NCI-H1694 treated with DMSO at 0.1 percent for 48 hours (cell line): Measurements from ENCODE around the gene PRKD1.
"Not testable (repeated sequence)": the region's sequence is repeated elsewhere in the genome, so short reads cannot be mapped to it uniquely, and the experiment has no call there.

Experiments
- DNase-seq: peaks from one replicate; lab custom pipeline; 2025; lab: John Stamatoyannopoulos, UW

The PRKD1 gene

GRCh38 chr14:29741909-29742401, 185.7 kb downstream of the PRKD1 start:
- peak; percentile 42 for DNase-seq

DNA sequence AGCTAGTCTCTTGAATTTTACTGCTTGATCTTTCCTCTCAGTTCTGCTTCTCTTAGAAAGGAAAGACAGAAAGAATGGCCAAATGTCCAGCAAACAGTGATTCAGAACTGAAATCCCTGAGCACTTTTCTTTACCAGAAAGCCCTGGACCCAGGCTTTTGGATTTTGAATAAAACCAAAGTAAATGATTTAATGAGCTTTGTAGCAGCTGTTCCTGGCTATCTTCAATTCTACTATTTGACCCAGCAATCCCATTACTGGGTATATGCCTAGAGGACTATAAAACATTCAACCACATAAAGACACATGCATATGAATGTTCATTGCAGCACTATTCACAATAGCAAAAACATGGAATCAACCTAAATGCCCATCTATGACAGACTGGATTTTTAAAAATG, 187.2 kb downstream of the PRKD1 start:
- DNase-seq: no peak

- DNase-seq: no peak
Observed at GRCh38 chr14:29738950-29739349, 188.7 kb downstream of the PRKD1 start.

GRCh38 chr14:29738056-29738455, 189.6 kb downstream of the PRKD1 start:
- DNase-seq: no peak

- no peak for DNase-seq
Observed at GRCh38 chr14:29735459-29735858, 192.2 kb downstream of the PRKD1 start.

GRCh38 chr14:29734732-29735131, 192.9 kb downstream of the PRKD1 start:
- no peak for DNase-seq

GRCh38 chr14:29726560-29727331, 200.9 kb downstream of the PRKD1 start:
- not testable (repeated sequence) for DNase-seq

DNA sequence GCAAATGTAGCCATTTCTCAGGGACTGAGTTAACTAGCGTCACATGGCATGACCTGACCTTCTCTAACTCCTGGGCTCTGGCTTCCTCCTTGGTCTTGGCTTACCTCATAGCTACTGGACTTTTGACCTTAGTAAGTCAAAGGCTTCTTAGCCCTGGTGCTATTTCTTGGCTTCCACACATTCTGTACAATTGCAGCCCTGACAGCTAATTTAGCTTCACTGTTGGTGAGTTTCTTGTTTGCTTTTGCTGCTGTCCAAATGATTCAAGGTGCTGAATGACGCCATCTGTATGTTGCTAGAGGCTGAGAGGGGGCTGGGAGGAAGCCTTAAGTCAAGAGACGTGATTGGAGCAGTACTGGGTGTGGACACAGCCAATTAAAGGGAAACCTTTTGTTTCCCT, 202.7 kb downstream of the PRKD1 start:
- DNase-seq: no peak

- DNase-seq: no peak
Observed at GRCh38 chr14:29722831-29723230, 204.8 kb downstream of the PRKD1 start.

GRCh38 chr14:29721586-29721985, 206.1 kb downstream of the PRKD1 start:
- DNase-seq: no peak

GRCh38 chr14:29717901-29718300, 209.7 kb downstream of the PRKD1 start:
- DNase-seq: no peak

- DNase-seq: no peak
Observed at GRCh38 chr14:29716150-29716549, 211.5 kb downstream of the PRKD1 start.

DNA sequence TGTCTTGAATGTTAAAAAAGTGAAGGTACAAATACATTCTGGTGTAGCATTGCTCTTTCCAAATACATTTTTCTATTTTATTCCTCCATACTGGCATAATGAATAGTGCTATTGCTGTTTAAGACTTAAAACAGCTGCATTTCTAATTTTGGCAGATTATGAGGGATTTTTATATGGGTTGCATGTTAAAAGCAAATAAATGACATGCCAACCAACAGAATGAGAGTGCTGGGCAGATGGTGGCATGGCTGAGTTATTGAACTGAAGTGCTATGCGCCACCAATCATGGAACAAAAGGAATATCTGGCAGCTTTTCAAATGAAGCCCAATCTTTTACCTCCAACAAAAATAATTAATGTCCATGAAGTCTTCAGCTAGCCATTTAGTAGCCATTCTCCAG, 215.0 kb downstream of the PRKD1 start:
- peak; percentile 84 for DNase-seq

GRCh38 chr14:29710015-29710414, 217.6 kb downstream of the PRKD1 start:
- no peak for DNase-seq

GRCh38 chr14:29709490-29709889, 218.2 kb downstream of the PRKD1 start:
- no peak for DNase-seq

GRCh38 chr14:29706700-29707099, 220.9 kb downstream of the PRKD1 start:
- DNase-seq: no peak

- DNase-seq: no peak
Observed at GRCh38 chr14:29705801-29706200, 221.8 kb downstream of the PRKD1 start.

GRCh38 chr14:29689597-29689996, 238.1 kb downstream of the PRKD1 start:
- DNase-seq: not testable (repeated sequence)

GRCh38 chr14:29687866-29688265, 239.8 kb downstream of the PRKD1 start:
- no peak for DNase-seq

- no peak for DNase-seq
Observed at GRCh38 chr14:29687071-29687765, 240.4 kb downstream of the PRKD1 start.

GRCh38 chr14:29684926-29685325, 242.7 kb downstream of the PRKD1 start:
- DNase-seq: no peak

DNA sequence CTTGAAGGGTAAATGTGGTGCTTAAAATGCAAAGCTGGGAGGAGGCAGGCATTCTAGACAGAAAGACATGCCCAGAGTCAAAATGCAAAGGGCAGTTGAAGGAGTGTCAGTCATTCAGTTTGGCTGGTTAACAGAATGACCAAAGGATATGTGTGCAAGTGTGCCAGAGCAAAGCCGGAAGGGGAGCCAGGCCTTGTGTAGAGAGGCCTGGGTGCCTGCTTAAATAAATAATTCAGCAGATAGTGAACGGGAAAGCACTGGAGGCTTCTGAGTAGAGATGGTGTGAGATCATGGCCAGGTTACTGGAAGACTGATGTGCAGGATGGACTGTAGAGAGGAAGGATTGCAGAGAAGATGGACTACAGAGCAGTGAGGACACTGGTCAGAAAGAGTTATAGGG, 244.9 kb downstream of the PRKD1 start:
- no peak for DNase-seq

GRCh38 chr14:29681316-29681715, 246.3 kb downstream of the PRKD1 start:
- no peak for DNase-seq
